Stomach (tissue), 4 donors: ENCODE results near the gene SEH1L.

Experiments used
- EP300 ChIP-seq: sonication (generic); formaldehyde crosslinking; IDR thresholded peaks from one replicate; pipeline ENCODE4 v1.6.1; 2017; ENCODE audit warnings: antibody characterized with exemption
- POLR2A ChIP-seq, 4 donors: fragments of 450-650 bp; IDR thresholded peaks; one replicate each; pipeline ENCODE4 v1.6.1; 2016; ENCODE audit warnings: antibody characterized with exemption in 4 of 4, control low read depth in 2 of 4, mild to moderate bottlenecking in 1 of 4, moderate library complexity in 1 of 4
- POLR2AphosphoS5 ChIP-seq, 3 donors: sonication (generic); formaldehyde crosslinking; IDR thresholded peaks; one replicate each; pipeline ENCODE4 v1.6.1; 2016; ENCODE audit warnings: antibody characterized with exemption in 3 of 3
- TF ChIP-seq, protein P1 (sequence below), 7 experiments: fragments of 450-650 bp in 4 of 7; fragments of 200-600 bp in 3 of 7; sonication (generic) in 3 of 7; IDR thresholded peaks; one replicate each; pipeline ENCODE4 v1.5.1; 2016 to 2019; ENCODE audit warnings: antibody characterized with exemption in 7 of 7, control low read depth in 2 of 7, mild to moderate bottlenecking in 1 of 7

DNA sequence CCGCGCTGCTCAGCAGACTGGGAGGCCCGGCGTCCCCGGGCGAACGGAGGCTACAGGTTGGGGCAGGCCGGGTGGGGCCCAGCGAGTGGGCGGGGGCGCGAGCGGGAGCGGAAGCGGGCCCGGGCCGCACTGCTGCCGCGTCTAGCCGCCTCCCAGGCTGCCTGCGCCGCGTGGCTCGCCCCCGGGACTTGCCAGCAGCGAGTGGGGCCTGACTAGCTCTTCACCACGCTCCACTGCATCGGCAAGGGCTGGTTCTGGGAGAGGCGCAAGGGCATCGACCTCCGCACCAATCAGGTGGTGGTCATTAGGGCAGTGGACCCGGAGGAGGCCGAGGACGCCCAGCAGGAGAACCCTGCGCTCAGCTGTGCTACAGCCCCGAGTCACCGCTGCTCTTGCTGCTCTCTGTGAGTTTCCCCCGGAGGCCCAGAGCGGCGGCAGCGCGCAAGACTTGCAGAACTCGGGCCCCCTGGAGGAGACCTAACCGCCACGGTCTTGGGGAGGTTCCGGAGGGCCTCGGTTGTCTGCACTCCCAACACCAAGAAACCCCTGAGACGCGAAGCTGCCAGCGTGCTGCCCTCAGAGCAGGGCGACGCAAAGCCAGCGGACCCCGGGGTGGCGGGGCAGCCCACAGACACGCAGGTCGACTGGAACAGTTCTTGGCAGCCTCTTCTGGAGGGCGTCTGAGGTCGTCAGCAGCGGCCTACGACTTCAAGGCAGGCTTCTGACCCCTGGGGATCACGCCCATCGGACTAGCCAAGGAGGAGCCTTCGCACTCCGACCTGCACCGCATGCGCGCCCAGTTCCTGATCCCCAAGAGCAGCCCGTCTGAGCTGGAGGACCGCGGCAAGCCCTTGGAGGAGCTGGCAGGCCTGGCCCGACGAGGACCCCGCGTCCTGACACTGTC lies 36.5 kb upstream of the SEH1L start:
- TF ChIP-seq, protein P1, sequence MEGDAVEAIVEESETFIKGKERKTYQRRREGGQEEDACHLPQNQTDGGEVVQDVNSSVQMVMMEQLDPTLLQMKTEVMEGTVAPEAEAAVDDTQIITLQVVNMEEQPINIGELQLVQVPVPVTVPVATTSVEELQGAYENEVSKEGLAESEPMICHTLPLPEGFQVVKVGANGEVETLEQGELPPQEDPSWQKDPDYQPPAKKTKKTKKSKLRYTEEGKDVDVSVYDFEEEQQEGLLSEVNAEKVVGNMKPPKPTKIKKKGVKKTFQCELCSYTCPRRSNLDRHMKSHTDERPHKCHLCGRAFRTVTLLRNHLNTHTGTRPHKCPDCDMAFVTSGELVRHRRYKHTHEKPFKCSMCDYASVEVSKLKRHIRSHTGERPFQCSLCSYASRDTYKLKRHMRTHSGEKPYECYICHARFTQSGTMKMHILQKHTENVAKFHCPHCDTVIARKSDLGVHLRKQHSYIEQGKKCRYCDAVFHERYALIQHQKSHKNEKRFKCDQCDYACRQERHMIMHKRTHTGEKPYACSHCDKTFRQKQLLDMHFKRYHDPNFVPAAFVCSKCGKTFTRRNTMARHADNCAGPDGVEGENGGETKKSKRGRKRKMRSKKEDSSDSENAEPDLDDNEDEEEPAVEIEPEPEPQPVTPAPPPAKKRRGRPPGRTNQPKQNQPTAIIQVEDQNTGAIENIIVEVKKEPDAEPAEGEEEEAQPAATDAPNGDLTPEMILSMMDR (IDR thresholded peaks at IDR 0.05): no peak
- TF ChIP-seq EP300: no peak
- no peak for TF ChIP-seq POLR2A (IDR thresholded peaks at IDR 0.05)
- no peak for TF ChIP-seq POLR2AphosphoS5 (IDR thresholded peaks at IDR 0.05)
